SK-N-SH (cell line): ENCODE results near the gene PRKD3. TPM values are rescaled to one million over a fixed set of nuclear protein-coding genes. Genes with fewer than 3 reads are reported as not detected.

Experiments
- CTCF ChIA-PET: fragments of 300-600, 350-600 bp; formaldehyde crosslinking; extraction: SDS; loops from one replicate; lab custom pipeline; 2021; lab: Yijun Ruan, JAX
- POLR2A ChIA-PET: fragments of 350-600 bp; sonication (Branson Sonifier 250); formaldehyde crosslinking; extraction: SDS; loops from one replicate; lab custom pipeline; 2020; ENCODE audit warnings: antibody characterized with exemption, inconsistent platforms; lab: Yijun Ruan, JAX
- DNase-seq: peaks from one replicate; pipeline ENCODE4 v3.0.0; 2012
- H2AFZ ChIP-seq: fragments of 200-600 bp; sonication (generic); 2 replicates; pipeline ENCODE4 v1.8.1; 2016; ENCODE audit warnings: antibody characterized with exemption, mild to moderate bottlenecking, low read depth
- H3F3A ChIP-seq: fragments of 200-600 bp; sonication (generic); replicated peaks from 2 replicates; pipeline ENCODE3; 2016; ENCODE audit warnings: antibody characterized with exemption, mild to moderate bottlenecking; ENCODE audit not compliant: insufficient read depth
- H3K27ac ChIP-seq, 2 experiments: fragments of 200-500 bp in 1 of 2; fragments of 200-600 bp in 1 of 2; sonication (Bioruptor generic) in 1 of 2; sonication (generic), shearing (Covaris generic) in 1 of 2; 2 replicates each; pipeline versions ENCODE4 v1.5.1 to v1.6.1; 2014 to 2016; ENCODE audit warnings: low read depth in 2 of 2, inconsistent platforms in 1 of 2, low read length in 1 of 2, mild to moderate bottlenecking in 1 of 2, mixed read lengths in 1 of 2
- H3K27me3 ChIP-seq: fragments of 200-600 bp; sonication (generic), shearing (Covaris generic); 2 replicates; pipeline ENCODE4 v1.6.1; 2016; ENCODE audit warnings: mixed run types; ENCODE audit not compliant: insufficient read depth
- H3K36me3 ChIP-seq, 2 experiments: fragments of 200-500 bp in 1 of 2; fragments of 200-600 bp in 1 of 2; sonication (Bioruptor generic) in 1 of 2; sonication (generic) in 1 of 2; replicated peaks in 1 of 2; 2 replicates each; pipeline versions ENCODE3 to v1.5.1; 2014 to 2016; ENCODE audit warnings: low read length in 1 of 2, mild to moderate bottlenecking in 1 of 2; ENCODE audit not compliant: insufficient read depth in 2 of 2, control insufficient read depth in 1 of 2
- H3K4me1 ChIP-seq, 2 experiments: fragments of 200-500 bp in 1 of 2; fragments of 200-600 bp in 1 of 2; sonication (Bioruptor generic) in 1 of 2; sonication (generic), shearing (Covaris generic) in 1 of 2; 2 replicates each; pipeline versions ENCODE4 v1.5.1 to v1.6.1; 2014 to 2016; ENCODE audit warnings: low read depth in 1 of 2, low read length in 1 of 2, mixed run types in 1 of 2; ENCODE audit not compliant: insufficient read depth in 2 of 2, control insufficient read depth in 1 of 2
- H3K4me2 ChIP-seq: fragments of 200-600 bp; sonication (generic), shearing (Covaris generic); 2 replicates; pipeline ENCODE4 v1.6.1; 2017; ENCODE audit warnings: mixed run types
- H3K4me3 ChIP-seq, 2 experiments: fragments of 200-500 bp in 1 of 2; fragments of 200-600 bp in 1 of 2; sonication (Bioruptor generic) in 1 of 2; sonication (generic), shearing (Covaris generic) in 1 of 2; 2 replicates each; pipeline versions ENCODE4 v1.5.1 to v1.8.1; 2014 to 2016; ENCODE audit warnings: low read depth in 2 of 2, inconsistent platforms in 1 of 2, low read length in 1 of 2, mild to moderate bottlenecking in 1 of 2, mixed read lengths in 1 of 2, moderate library complexity in 1 of 2
- H3K79me2 ChIP-seq: fragments of 200-600 bp; sonication (generic); 2 replicates; pipeline ENCODE4 v1.8.1; 2017; ENCODE audit warnings: mild to moderate bottlenecking; ENCODE audit not compliant: insufficient read depth
- H3K9ac ChIP-seq: fragments of 200-600 bp; sonication (generic); 2 replicates; pipeline ENCODE4 v1.6.1; 2017; ENCODE audit warnings: mixed run types
- H3K9me2 ChIP-seq: fragments of 200-600 bp; sonication (generic); 2 replicates; pipeline ENCODE4 v1.6.1; 2017; ENCODE audit warnings: mixed run types
- H3K9me3 ChIP-seq: fragments of 200-600 bp; sonication (generic); 2 replicates; pipeline ENCODE4 v1.6.1; 2017; ENCODE audit warnings: mixed run types, mild to moderate bottlenecking, moderate library complexity
- H4K20me1 ChIP-seq: fragments of 200-600 bp; sonication (generic); 2 replicates; pipeline ENCODE4 v1.6.1; 2017; ENCODE audit warnings: mild to moderate bottlenecking, mixed run types; ENCODE audit not compliant: insufficient read depth
- CTCF ChIP-seq: fragments of 200-600 bp; sonication (generic); IDR thresholded peaks from 2 replicates; pipeline ENCODE4 v1.6.1; 2017; ENCODE audit warnings: antibody characterized with exemption, mild to moderate bottlenecking, moderate library complexity
- FOSL2 ChIP-seq: IDR thresholded peaks from 2 replicates; pipeline ENCODE4 v1.4.0; 2012; ENCODE audit warnings: low read depth, mild to moderate bottlenecking, moderate library complexity, borderline replicate concordance
- FOXM1 ChIP-seq: IDR thresholded peaks from 2 replicates; pipeline ENCODE4 v1.4.0; 2012; ENCODE audit warnings: low read depth, mild to moderate bottlenecking
- JUND ChIP-seq: IDR thresholded peaks from 2 replicates; pipeline ENCODE4 v1.4.0; 2012
- MAX ChIP-seq: IDR thresholded peaks from 2 replicates; pipeline ENCODE4 v1.4.0; 2012; ENCODE audit warnings: low read depth
- MEF2A ChIP-seq: IDR thresholded peaks from 2 replicates; pipeline ENCODE4 v1.4.0; 2012; ENCODE audit warnings: low read depth, borderline replicate concordance
- NFIC ChIP-seq: IDR thresholded peaks from 2 replicates; pipeline ENCODE4 v1.4.0; 2012; ENCODE audit warnings: borderline replicate concordance
- NRF1 ChIP-seq: IDR thresholded peaks from 2 replicates; pipeline ENCODE4 v1.6.1; 2012; ENCODE audit warnings: low read depth, mild to moderate bottlenecking, low read length
- RAD21 ChIP-seq: IDR thresholded peaks from 2 replicates; pipeline ENCODE4 v1.6.1; 2012; ENCODE audit warnings: mild to moderate bottlenecking, low read length
- REST ChIP-seq: IDR thresholded peaks from 2 replicates; pipeline ENCODE4 v1.6.1; 2012; ENCODE audit warnings: mild to moderate bottlenecking, low read depth, low read length, moderate library complexity
- RXRA ChIP-seq: IDR thresholded peaks from 2 replicates; pipeline ENCODE4 v1.4.0; 2012; ENCODE audit warnings: low read depth, mild to moderate bottlenecking, borderline replicate concordance
- TCF12 ChIP-seq: IDR thresholded peaks from 2 replicates; pipeline ENCODE4 v1.4.0; 2012
- TEAD4 ChIP-seq: IDR thresholded peaks from 2 replicates; pipeline ENCODE4 v1.4.0; 2012; ENCODE audit warnings: mild to moderate bottlenecking, borderline replicate concordance; ENCODE audit not compliant: insufficient read depth
- USF1 ChIP-seq: IDR thresholded peaks from 2 replicates; pipeline ENCODE4 v1.4.0; 2012; ENCODE audit warnings: low read depth, borderline replicate concordance
- USF2 ChIP-seq: fragments of 150-350 bp; IDR thresholded peaks from 2 replicates; pipeline ENCODE4 v1.6.1; 2017; ENCODE audit warnings: antibody characterized with exemption, low read length, low read depth, borderline replicate concordance
- whole genome bisulfite sequencing: methylation state at CpG from one replicate; pipeline ENCODE4 v1.1.6; 2017; ENCODE audit warnings: low lambda C conversion rate; 5-methylcytosine and 5-hydroxymethylcytosine counted together
- polyA plus RNA-seq, 3 experiments: library from polyadenylated mRNA; depleted of rRNA; stranded (reverse); fragments of >200 nt; gene quantifications; 2 replicates each; pipeline ENCODE4 v1.2.3, GENCODE V29; 2012

Gene PRKD3
- polyA plus RNA-seq, 1 of the 3 experiments (the other 2 are of a cell fraction), result 15.9 TPM

- Histone ChIP-seq H3K79me2 (no peaks in the 10 kb centered on the region), H3K4me2 (no peak overlapping the region), H3K36me3 (no peaks in the 10 kb centered on the region), H4K20me1 (no peaks in the 10 kb centered on the region), H3K9me3 (no peaks in the 10 kb centered on the region), H3K4me3 (no peak overlapping the region), H3F3A (no peaks in the 10 kb centered on the region), H2AFZ (no peak overlapping the region), H3K4me1 (peaks cover 0 to 7% of the 10 kb centered on the region in 2 experiments; a peak in 2 of 4 replicates), H3K9me2 (no peaks in the 10 kb centered on the region), H3K27ac (no peak overlapping the region), H3K9ac (no peak overlapping the region), H3K27me3 (no peaks in the 10 kb centered on the region)
- POLR2A ChIA-PET, result no interaction called here
- TF ChIP-seq RAD21, result no peak
- TF ChIP-seq NFIC, result no peak
- no peak for TF ChIP-seq USF2
- no peak for TF ChIP-seq CTCF
- no peak for TF ChIP-seq TCF12
- TF ChIP-seq USF1, result no peak
- no peak for TF ChIP-seq MEF2A
- no peak for TF ChIP-seq FOXM1
- no peak for TF ChIP-seq NRF1
- no peak for TF ChIP-seq JUND
- no peak for TF ChIP-seq FOSL2
- TF ChIP-seq TEAD4, result no peak
- no peak for TF ChIP-seq REST
- TF ChIP-seq RXRA, result no peak
- TF ChIP-seq MAX, result no peak
- WGBS, result 82% methylated on average over 7 of the region's 7 CpGs
- CTCF ChIA-PET, result interaction anchor here (0.7 to 1.4 kb wide), 3 partner anchors 9 to 42 kb away, joined by 3 to 5 read pairs (median 4); no protein-coding TSS in a partner anchor
- DNase-seq, result no peak
Measured at GRCh38 chr2:37367310-37367709, 42.7 kb upstream of the PRKD3 start.
